NCI-H2196 treated with DMSO at 0.1 percent for 48 hours (cell line): Measurements from ENCODE around the gene ABLIM2.

Experiments
- DNase-seq: peaks from one replicate; lab custom pipeline; 2025; ENCODE audit not compliant: unreplicated experiment; lab: John Stamatoyannopoulos, UW

The ABLIM2 gene

GRCh38 chr4:8159537-8160232 lies 1.1 kb upstream of the ABLIM2 start:
- DNase-seq, result no peak

GRCh38 chr4:8157944-8158709 lies 486 bp downstream of the ABLIM2 start:
- DNase-seq, result no peak

- no peak for DNase-seq
Observed at GRCh38 chr4:8157496-8157895, 1.1 kb downstream of the ABLIM2 start.

GRCh38 chr4:8156617-8157016 lies 2.0 kb downstream of the ABLIM2 start:
- DNase-seq, result no peak

- DNase-seq, result no peak
Observed at GRCh38 chr4:8155660-8156421, 2.8 kb downstream of the ABLIM2 start.

- no peak for DNase-seq
Observed at GRCh38 chr4:8155048-8155447, 3.6 kb downstream of the ABLIM2 start.

- DNase-seq, result no peak
Observed at GRCh38 chr4:8153441-8153840, 5.2 kb downstream of the ABLIM2 start.

- DNase-seq, result no peak
Observed at GRCh38 chr4:8152865-8153257, 5.8 kb downstream of the ABLIM2 start.

GRCh38 chr4:8152090-8152864 lies 6.3 kb downstream of the ABLIM2 start:
- no peak for DNase-seq

- DNase-seq, result no peak
Observed at GRCh38 chr4:8151165-8151650, 7.4 kb downstream of the ABLIM2 start.

GRCh38 chr4:8150152-8151090 lies 8.2 kb downstream of the ABLIM2 start:
- no peak for DNase-seq

- DNase-seq, result no peak
Observed at GRCh38 chr4:8149664-8150063, 8.9 kb downstream of the ABLIM2 start.

GRCh38 chr4:8148785-8149435 lies 9.7 kb downstream of the ABLIM2 start:
- no peak for DNase-seq

- DNase-seq, result no peak
Observed at GRCh38 chr4:8148159-8148558, 10.5 kb downstream of the ABLIM2 start.

- no peak for DNase-seq
Observed at GRCh38 chr4:8147231-8147970, 11.2 kb downstream of the ABLIM2 start.

- DNase-seq, result no peak
Observed at GRCh38 chr4:8146157-8146556, 12.5 kb downstream of the ABLIM2 start.

- DNase-seq, result no peak
Observed at GRCh38 chr4:8144359-8144758, 14.3 kb downstream of the ABLIM2 start.

GRCh38 chr4:8143392-8144140 lies 15.0 kb downstream of the ABLIM2 start:
- DNase-seq, result no peak
